Spleen (tissue), 11 donors: ENCODE data around the gene RRAGD. TPM values are rescaled to one million over a fixed set of nuclear protein-coding genes. Genes with fewer than 3 reads are reported as not detected.

Source experiments
- DNase-seq: peaks from one replicate; pipeline ENCODE4 v3.0.0-alpha.2; 2020
- H3K27ac ChIP-seq, 8 donors: fragments of 200-600 bp; sonication (generic) in 7 of 8; 1 replicate in 4 of 8; 2 replicates in 4 of 8; pipeline versions ENCODE4 v1.5.0 to v1.8.0; 2016 to 2021; ENCODE audit warnings: inconsistent platforms in 4 of 8, mild to moderate bottlenecking in 4 of 8, moderate library complexity in 1 of 8
- H3K27me3 ChIP-seq, 7 donors: fragments of 200-600 bp; sonication (generic) in 6 of 7; replicated peaks in 1 of 7; 1 replicate in 4 of 7; 2 replicates in 3 of 7; pipeline versions ENCODE4 v1.5.0 to v1.8.0; 2016 to 2021; ENCODE audit warnings: inconsistent platforms in 3 of 7, mild to moderate bottlenecking in 1 of 7
- H3K36me3 ChIP-seq, 6 donors: fragments of 200-600 bp; sonication (generic) in 5 of 6; 1 replicate in 4 of 6; 2 replicates in 2 of 6; pipeline versions ENCODE4 v1.5.0 to v1.8.0; 2016 to 2021; ENCODE audit warnings: inconsistent platforms in 2 of 6
- H3K4me1 ChIP-seq, 6 donors: fragments of 200-600 bp; sonication (generic) in 5 of 6; 1 replicate in 3 of 6; 2 replicates in 3 of 6; pipeline versions ENCODE4 v1.5.0 to v1.8.0; 2016 to 2021; ENCODE audit warnings: inconsistent platforms in 3 of 6
- H3K4me3 ChIP-seq, 8 donors: fragments of 200-600 bp; sonication (generic) in 7 of 8; 1 replicate in 4 of 8; 2 replicates in 4 of 8; pipeline versions ENCODE4 v1.5.0 to v1.8.0; 2016 to 2021; ENCODE audit warnings: inconsistent platforms in 4 of 8, mild to moderate bottlenecking in 4 of 8, moderate library complexity in 2 of 8
- H3K9me3 ChIP-seq, 8 donors: fragments of 200-600 bp; sonication (generic) in 7 of 8; 1 replicate in 4 of 8; 2 replicates in 4 of 8; pipeline versions ENCODE4 v1.5.0 to v1.8.0; 2016 to 2021; ENCODE audit warnings: inconsistent platforms in 4 of 8
- POLR2A ChIP-seq, 3 donors: fragments of 450-650 bp; IDR thresholded peaks; one replicate each; pipeline ENCODE4 v1.5.1; 2017; ENCODE audit warnings: antibody characterized with exemption in 3 of 3, mild to moderate bottlenecking in 1 of 3
- POLR2AphosphoS5 ChIP-seq, 3 donors: sonication (generic); formaldehyde crosslinking; IDR thresholded peaks; one replicate each; pipeline ENCODE4 v1.5.1; 2017; ENCODE audit warnings: antibody characterized with exemption in 3 of 3
- WGBS, 5 donors: extraction: QIAGEN DNeasy Blood & Tissue Kit in 3 of 5; methylation state at CpG; one replicate each; pipeline versions ENCODE4 v1.1.5 to v1.1.7; 2013 to 2018; 5-methylcytosine and 5-hydroxymethylcytosine counted together
- intact Hi-C: fragments of 100-400 bp; cut with DNase I; formaldehyde crosslinking; loops from one replicate; pipeline ENCODE4 v1.15.0; 2023; ENCODE audit warnings: low total_unique reads
- polyA plus RNA-seq, 3 donors: library from polyadenylated mRNA; stranded (reverse); fragments of 200-250 nt; gene quantifications; one replicate each; pipeline ENCODE4 v1.2.1, GENCODE V29; 2013
- total RNA-seq, 7 donors: library from RNA; depleted of rRNA in 3 of 7; stranded (reverse); fragments of >200 nt in 3 of 7; fragmentation: NEBNext Ultra II Directional in 4 of 7; extraction: Animal tissue kit (Norgen Biotek cat#: 25700) in 4 of 7; gene quantifications; one replicate each; pipeline versions ENCODE4 v1.1.0 to v1.2.1, GENCODE V29; 2016 to 2021
- TF ChIP-seq, protein P1 (sequence below), 11 experiments: fragments of 200-600 bp in 7 of 11; fragments of 450-650 bp in 4 of 11; sonication (generic) in 4 of 11; IDR thresholded peaks in 8 of 11; conservative IDR thresholded peaks in 3 of 11; 1 replicate in 7 of 11; 2 replicates in 4 of 11; pipeline versions ENCODE4 v1.4.0 to v1.8.0; 2016 to 2021; ENCODE audit warnings: antibody characterized with exemption in 11 of 11, inconsistent platforms in 4 of 11, mild to moderate bottlenecking in 1 of 11
- donor health status: healthy with polysubstance abuse.
- donor health status: DM: no; HTN: no; CAD: no; lungs with moderate emphysema.
- donor health status: DM: no; HTN: no; CAD: no.
- donor health status: Bipolar disorder and iron deficiency.
- donor health status: healthy.
- donor health status: DM: no; HTN: no; CAD: no.
- donor health status: DM: yes; HTN: yes; CAD: no.

RRAGD gene
- total and polyA plus RNA-seq, 10 donors: 3.1 to 26.5 (median 15.4) TPM

DNA sequence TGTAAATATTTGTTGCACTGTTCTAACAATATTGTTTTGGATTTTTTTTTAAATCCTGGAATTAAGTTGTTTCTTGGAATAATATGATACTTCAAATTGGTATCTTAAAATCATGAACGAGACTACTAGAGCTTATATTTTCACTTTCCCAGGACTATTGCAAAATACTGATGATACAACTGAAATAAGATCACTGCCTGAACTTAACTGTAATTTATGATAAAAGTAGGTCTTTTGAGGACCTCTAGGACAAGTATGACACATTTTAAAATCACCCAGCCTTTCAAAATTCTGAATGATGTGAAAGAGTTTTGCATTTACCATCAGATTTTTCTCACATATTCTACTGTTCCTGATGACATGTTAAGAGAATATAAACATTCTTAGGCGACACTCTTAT is 50.9 kb downstream of the RRAGD start:
- Histone ChIP-seq H3K27me3 (no peaks in the 10 kb centered on the region), H3K9me3 (no peaks in the 10 kb centered on the region), H3K4me3 (no peak overlapping the region), H3K4me1 (peaks cover 19 to 69% (median 43%) of the 10 kb centered on the region in 6 donors), H3K27ac (no peak overlapping the region), H3K36me3 (no peaks in the 10 kb centered on the region)
- no peak for DNase-seq
- intact Hi-C loops: no loop called here
- WGBS, 5 donors: 60 to 81% (median 78%) methylated on average over 2 of the region's 2 CpGs
- no peak for TF ChIP-seq POLR2AphosphoS5 (IDR thresholded peaks at IDR 0.05)
- TF ChIP-seq POLR2A (IDR thresholded peaks at IDR 0.05): no peak
- TF ChIP-seq, protein P1, sequence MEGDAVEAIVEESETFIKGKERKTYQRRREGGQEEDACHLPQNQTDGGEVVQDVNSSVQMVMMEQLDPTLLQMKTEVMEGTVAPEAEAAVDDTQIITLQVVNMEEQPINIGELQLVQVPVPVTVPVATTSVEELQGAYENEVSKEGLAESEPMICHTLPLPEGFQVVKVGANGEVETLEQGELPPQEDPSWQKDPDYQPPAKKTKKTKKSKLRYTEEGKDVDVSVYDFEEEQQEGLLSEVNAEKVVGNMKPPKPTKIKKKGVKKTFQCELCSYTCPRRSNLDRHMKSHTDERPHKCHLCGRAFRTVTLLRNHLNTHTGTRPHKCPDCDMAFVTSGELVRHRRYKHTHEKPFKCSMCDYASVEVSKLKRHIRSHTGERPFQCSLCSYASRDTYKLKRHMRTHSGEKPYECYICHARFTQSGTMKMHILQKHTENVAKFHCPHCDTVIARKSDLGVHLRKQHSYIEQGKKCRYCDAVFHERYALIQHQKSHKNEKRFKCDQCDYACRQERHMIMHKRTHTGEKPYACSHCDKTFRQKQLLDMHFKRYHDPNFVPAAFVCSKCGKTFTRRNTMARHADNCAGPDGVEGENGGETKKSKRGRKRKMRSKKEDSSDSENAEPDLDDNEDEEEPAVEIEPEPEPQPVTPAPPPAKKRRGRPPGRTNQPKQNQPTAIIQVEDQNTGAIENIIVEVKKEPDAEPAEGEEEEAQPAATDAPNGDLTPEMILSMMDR (IDR thresholded peaks at IDR 0.05 in 8 of 11, conservative IDR thresholded peaks at IDR 0.05 in 3 of 11): no peak

DNA sequence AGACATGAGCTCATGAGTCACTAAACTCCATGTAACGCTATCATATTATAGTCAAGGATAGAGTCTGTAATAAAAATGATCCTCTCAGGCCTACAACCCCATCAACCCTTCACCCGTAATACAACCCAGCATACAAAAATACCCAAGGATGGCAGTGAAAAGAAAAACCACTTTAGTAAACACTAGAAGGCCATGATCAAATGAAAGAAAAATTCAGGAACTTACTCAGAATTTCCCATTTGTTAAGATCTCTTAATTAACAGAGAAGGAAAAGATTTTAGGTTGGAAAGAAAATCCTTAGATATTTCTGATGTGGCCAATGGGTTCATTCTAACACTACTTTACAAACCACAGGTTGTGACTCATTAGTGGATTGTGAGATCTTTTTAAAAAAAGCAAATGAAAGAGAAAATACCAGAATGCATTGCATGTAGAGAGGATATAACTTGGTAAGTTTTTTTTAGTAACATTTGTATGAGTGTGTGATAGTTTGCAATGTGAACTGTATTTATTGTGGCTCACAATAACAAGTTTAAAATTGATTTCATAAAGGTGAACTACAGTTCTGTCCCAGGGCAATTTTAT is 51.6 kb downstream of the RRAGD start:
- intact Hi-C loops: no loop called here
- no peak overlapping the region for H3K4me3 ChIP-seq
- DNase-seq: no peak
- peaks cover 20 to 69% (median 44%) of the 10 kb centered on the region in 6 donors for H3K4me1 ChIP-seq
- 84 to 86% (median 85%) methylated on average over 2 of the region's 2 CpGs for WGBS, 5 donors
- no peaks in the 10 kb centered on the region for H3K9me3 ChIP-seq
- no peaks in the 10 kb centered on the region for H3K36me3 ChIP-seq
- no peak for TF ChIP-seq POLR2AphosphoS5 (IDR thresholded peaks at IDR 0.05)
- TF ChIP-seq POLR2A (IDR thresholded peaks at IDR 0.05): no peak
- TF ChIP-seq, protein P1 (IDR thresholded peaks at IDR 0.05 in 8 of 11, conservative IDR thresholded peaks at IDR 0.05 in 3 of 11): no peak
- H3K27me3 ChIP-seq: no peaks in the 10 kb centered on the region
- H3K27ac ChIP-seq: no peak overlapping the region

DNA sequence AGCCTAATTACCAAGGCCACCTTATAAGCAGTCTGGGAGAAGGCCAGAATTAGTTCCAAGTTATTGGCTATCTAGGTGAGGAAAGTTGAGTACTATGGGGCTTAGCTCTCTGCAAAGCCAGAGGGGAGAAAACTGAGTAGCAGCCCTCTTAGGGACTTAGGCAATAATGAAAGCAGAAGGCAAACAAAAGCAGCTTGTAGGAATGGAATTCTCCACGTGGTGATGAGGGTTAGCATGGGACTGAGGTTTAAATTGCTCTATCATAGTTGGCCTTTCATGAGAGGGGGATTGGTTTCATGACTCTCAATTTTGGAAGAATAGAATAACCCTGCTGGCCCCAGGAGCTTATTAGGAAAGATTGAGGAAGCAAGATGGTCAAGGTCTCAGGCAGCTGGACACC is 52.5 kb downstream of the RRAGD start:
- Histone ChIP-seq H3K36me3 (no peaks in the 10 kb centered on the region), H3K9me3 (no peaks in the 10 kb centered on the region), H3K4me3 (no peak overlapping the region), H3K27ac (no peak overlapping the region), H3K4me1 (peaks cover 16 to 69% (median 37%) of the 10 kb centered on the region in 6 donors), H3K27me3 (no peaks in the 10 kb centered on the region)
- WGBS, 5 donors: 11 to 29% (median 17%) methylated on average over 1 of the region's 1 CpG
- DNase-seq: no peak
- intact Hi-C loops: no loop called here
- no peak for TF ChIP-seq POLR2A (IDR thresholded peaks at IDR 0.05)
- no peak for TF ChIP-seq POLR2AphosphoS5 (IDR thresholded peaks at IDR 0.05)
- TF ChIP-seq, protein P1 (IDR thresholded peaks at IDR 0.05 in 8 of 11, conservative IDR thresholded peaks at IDR 0.05 in 3 of 11): no peak

DNA sequence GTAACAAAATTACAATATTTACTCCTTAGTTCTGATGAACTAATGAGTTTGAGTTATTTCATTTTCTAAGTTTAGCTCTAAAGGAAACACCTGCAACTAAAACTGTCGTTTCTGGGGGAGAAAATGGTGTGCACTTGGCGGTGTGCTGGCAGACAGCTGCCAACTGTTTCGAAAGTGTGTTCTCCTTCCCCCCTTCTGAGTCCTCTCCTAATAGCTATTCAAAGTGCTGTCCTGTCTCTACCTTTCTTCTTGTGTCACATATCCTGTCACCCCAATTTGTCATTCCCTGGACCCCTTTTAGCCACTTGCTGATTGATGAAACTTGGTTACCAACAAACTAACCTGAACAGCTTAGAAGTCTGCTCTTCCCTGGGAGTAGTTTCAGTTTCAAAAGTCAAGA is 54.7 kb downstream of the RRAGD start:
- TF ChIP-seq POLR2A (IDR thresholded peaks at IDR 0.05): no peak
- TF ChIP-seq, protein P1 (IDR thresholded peaks at IDR 0.05 in 8 of 11, conservative IDR thresholded peaks at IDR 0.05 in 3 of 11): no peak
- peak in 1 of 3 donors; percentile 65 for TF ChIP-seq POLR2AphosphoS5 (IDR thresholded peaks at IDR 0.05)
- Histone ChIP-seq H3K4me1 (peaks cover 16 to 79% (median 47%) of the 10 kb centered on the region in 6 donors), H3K36me3 (no peaks in the 10 kb centered on the region), H3K4me3 (peak overlapping the region in 7 of 8 donors; percentile 4 to 56 (median 19)), H3K27ac (peak overlapping the region; percentile 59 to 86 (median 76)), H3K9me3 (no peaks in the 10 kb centered on the region), H3K27me3 (no peaks in the 10 kb centered on the region)
- no peak for DNase-seq
- intact Hi-C loops: no loop called here
- 4 to 12% (median 7%) methylated on average over 3 of the region's 3 CpGs for WGBS, 5 donors
